Testis (tissue), 3 donors: ENCODE measurements around the gene CCDC127. TPM values are rescaled to one million over a fixed set of nuclear protein-coding genes. Genes with fewer than 3 reads are reported as not detected.

ENCODE experiments used
- DNase-seq: peaks from one replicate; pipeline ENCODE4 v3.0.0-alpha.2; 2019
- H3K27ac ChIP-seq, 2 donors: fragments of 200-600 bp; sonication (generic); one replicate each; pipeline ENCODE4 v1.5.1; 2019
- H3K27me3 ChIP-seq: fragments of 200-600 bp; sonication (generic); one replicate; pipeline ENCODE4 v1.5.1; 2019
- H3K36me3 ChIP-seq: fragments of 200-600 bp; sonication (generic); one replicate; pipeline ENCODE4 v1.5.1; 2017; ENCODE audit warnings: low read depth; ENCODE audit errors: missing control alignments
- H3K4me1 ChIP-seq: fragments of 200-600 bp; sonication (generic); one replicate; pipeline ENCODE4 v1.5.1; 2019
- H3K4me3 ChIP-seq, 2 donors: fragments of 200-600 bp; sonication (generic); one replicate each; pipeline ENCODE4 v1.5.1; 2017 to 2019
- H3K9me3 ChIP-seq: fragments of 200-600 bp; sonication (generic); one replicate; pipeline ENCODE4 v1.5.1; 2017
- CTCF ChIP-seq, 3 experiments: fragments of 450-650 bp in 2 of 3; fragments of 200-600 bp in 1 of 3; sonication (generic) in 1 of 3; IDR thresholded peaks; one replicate each; pipeline ENCODE4 v1.5.1; 2016 to 2019; ENCODE audit warnings: antibody characterized with exemption in 3 of 3, mild to moderate bottlenecking in 2 of 3, moderate library complexity in 1 of 3
- POLR2A ChIP-seq: fragments of 450-650 bp; IDR thresholded peaks from one replicate; pipeline ENCODE4 v1.6.1; 2017; ENCODE audit warnings: antibody characterized with exemption, mild to moderate bottlenecking, moderate library complexity
- WGBS, 2 donors: methylation state at CpG; one replicate each; pipeline ENCODE4 v1.1.5; 2018; 5-methylcytosine and 5-hydroxymethylcytosine counted together
- intact Hi-C: fragments of 100-400 bp; cut with DNase I; formaldehyde crosslinking; loops from one replicate; pipeline ENCODE4 v1.15.1; 2023; ENCODE audit warnings: low total_unique reads
- polyA plus RNA-seq: library from polyadenylated mRNA; stranded (reverse); fragments of 350-450 nt; fragmentation: Illumina TruSeq; extraction: RNeasy Lipid Tissue Mini Kit (QIAGEN cat#74804); gene quantifications from one replicate; pipeline ENCODE4 v1.2.3, GENCODE V29; 2014; ENCODE audit warnings: low read depth, low replicate concordance; ENCODE audit not compliant: insufficient read depth
- total RNA-seq, 2 donors: library from RNA; depleted of rRNA; stranded (reverse); fragments of >200 nt; gene quantifications; one replicate each; pipeline ENCODE4 v1.2.3, GENCODE V29; 2016

CCDC127 gene
- total and polyA plus RNA-seq, 3 donors from 2014 or later: 6.6 to 6.9 (median 6.7) TPM

GRCh38 chr5:194603-195209 is 23.2 kb downstream of the CCDC127 start:
- TF ChIP-seq CTCF (IDR thresholded peaks at IDR 0.05) (no peak), POLR2A (no peak)
- DNase-seq: no peak
- Histone ChIP-seq H3K27ac (no peak overlapping the region), H3K4me1 (no peaks in the 10 kb centered on the region), H3K27me3 (no peaks in the 10 kb centered on the region), H3K9me3 (no peaks in the 10 kb centered on the region), H3K4me3 (no peak overlapping the region), H3K36me3 (no peaks in the 10 kb centered on the region)
- intact Hi-C loops: no loop called here
- 94 to 96% methylated on average over 20 to 36 of the region's 36 CpGs for WGBS, 2 donors

DNA sequence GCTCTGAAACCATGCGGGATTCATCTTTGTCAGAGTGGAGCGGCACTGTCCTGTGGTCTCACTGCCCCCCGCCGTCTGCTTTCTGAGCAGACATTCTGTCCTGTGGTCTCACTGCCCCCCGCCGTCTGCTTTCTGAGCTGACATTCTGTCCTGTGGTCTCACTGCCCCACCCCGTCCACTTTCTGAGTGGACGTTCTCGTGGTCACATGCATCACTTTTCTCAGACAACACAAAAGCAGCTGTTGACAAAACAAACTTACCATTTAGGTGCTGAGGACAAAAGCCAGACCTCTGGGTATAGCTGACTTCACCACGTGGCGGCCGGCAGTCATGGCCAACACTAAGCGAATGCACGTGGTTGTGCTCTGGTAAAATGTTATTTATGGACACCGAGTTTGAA is 23.9 kb downstream of the CCDC127 start:
- Histone ChIP-seq H3K27me3 (no peaks in the 10 kb centered on the region), H3K9me3 (no peaks in the 10 kb centered on the region), H3K36me3 (no peaks in the 10 kb centered on the region), H3K27ac (no peak overlapping the region), H3K4me1 (no peaks in the 10 kb centered on the region), H3K4me3 (no peak overlapping the region)
- DNase-seq: no peak
- TF ChIP-seq POLR2A (no peak), CTCF (IDR thresholded peaks at IDR 0.05) (no peak)
- WGBS, 2 donors: 91 to 93% methylated on average over 15 of the region's 15 CpGs
- intact Hi-C loops: no loop called here

DNA sequence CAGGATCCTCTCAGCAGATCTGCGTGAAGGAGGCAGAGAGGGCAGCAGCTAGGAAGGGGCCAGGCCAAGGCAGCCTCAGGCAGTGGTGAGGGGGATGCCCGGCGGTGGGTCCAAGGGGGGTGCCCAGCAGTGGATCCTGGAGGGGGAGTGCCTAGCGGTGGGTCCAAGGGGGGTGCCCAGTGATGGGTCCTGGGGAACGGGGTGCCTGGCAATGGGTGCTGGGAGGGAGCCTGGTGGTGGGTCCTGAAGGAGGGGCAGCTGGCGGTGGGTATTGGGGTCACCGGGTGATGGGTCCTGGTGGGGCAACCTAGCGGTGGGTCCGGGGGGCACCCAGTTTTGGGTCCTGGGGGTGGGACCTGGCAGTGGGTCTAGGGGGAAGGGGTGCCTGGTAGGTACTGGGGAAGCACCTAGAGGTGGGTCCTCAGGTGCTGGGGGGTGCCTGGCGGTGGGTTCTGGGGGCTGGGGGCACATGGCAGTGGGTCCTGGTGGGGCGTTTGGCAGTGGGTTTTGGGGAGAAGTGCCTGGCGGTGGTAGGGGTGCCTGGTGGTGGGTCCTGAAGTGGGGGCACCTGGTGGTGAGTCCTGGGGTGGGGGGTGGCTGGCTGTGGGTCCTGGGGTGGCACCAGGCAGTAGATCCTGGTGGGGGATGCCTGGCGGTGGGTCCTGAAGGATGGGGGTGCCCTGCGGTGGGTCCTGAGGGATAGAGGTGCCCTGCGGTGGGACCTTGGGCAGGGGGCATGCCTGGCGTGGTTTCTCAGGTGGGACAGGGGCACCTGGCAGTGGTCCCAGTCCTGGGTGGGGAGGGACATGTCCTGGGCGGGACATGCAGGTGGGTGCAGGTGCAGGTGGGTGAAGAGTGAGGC is 24.8 kb downstream of the CCDC127 start:
- TF ChIP-seq POLR2A (no peak), CTCF (IDR thresholded peaks at IDR 0.05) (no peak)
- 82 to 91% methylated on average over 9 to 17 of the region's 17 CpGs for WGBS, 2 donors
- Histone ChIP-seq H3K27me3 (no peaks in the 10 kb centered on the region), H3K36me3 (no peaks in the 10 kb centered on the region), H3K4me3 (no peak overlapping the region), H3K4me1 (no peaks in the 10 kb centered on the region), H3K9me3 (no peaks in the 10 kb centered on the region), H3K27ac (no peak overlapping the region)
- intact Hi-C loops: no loop called here
- no peak for DNase-seq

DNA sequence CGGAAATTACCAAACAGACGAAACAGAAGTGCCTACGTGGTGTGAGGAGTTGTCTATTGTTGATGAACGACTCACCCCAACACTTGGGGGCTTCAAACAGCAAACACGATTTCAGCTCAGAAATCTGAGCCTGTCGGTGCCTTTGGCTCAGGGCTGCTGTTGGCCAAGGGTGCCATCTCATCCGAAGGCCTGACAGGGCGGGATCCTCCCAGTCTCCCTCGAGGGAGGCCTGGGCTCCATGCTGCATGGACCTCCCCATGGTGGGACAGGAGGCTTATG is 25.3 kb downstream of the CCDC127 start:
- H3K27ac ChIP-seq: no peak overlapping the region
- H3K4me3 ChIP-seq: no peak overlapping the region
- 78 to 88% methylated on average over 9 of the region's 9 CpGs for WGBS, 2 donors
- no peak for DNase-seq
- H3K27me3 ChIP-seq: no peaks in the 10 kb centered on the region
- intact Hi-C loops: no loop called here
- no peaks in the 10 kb centered on the region for H3K9me3 ChIP-seq
- no peaks in the 10 kb centered on the region for H3K36me3 ChIP-seq
- TF ChIP-seq CTCF (IDR thresholded peaks at IDR 0.05) (no peak), POLR2A (no peak)
- no peaks in the 10 kb centered on the region for H3K4me1 ChIP-seq
